NCI-H1105 treated with DMSO at 0.1 percent for 48 hours (cell line): ENCODE measurements around the gene PLEKHM2.
A peak's percentile ranks its signal among the peaks of the same experiment; 100 is the strongest.
"Not testable (repeated sequence)": the region's sequence is repeated elsewhere in the genome, so short reads cannot be mapped to it uniquely, and the experiment has no call there.

Experiments used
- DNase-seq: peaks from one replicate; lab custom pipeline; 2025; lab: John Stamatoyannopoulos, UW

Gene PLEKHM2

GRCh38 chr1:15684042-15684461, at the start of gene PLEKHM2:
Gene PLEKHM2 (plus strand): TSS chr1:15684320. CDS start chr1:15684559, 239 bp downstream.
- DNase-seq = peak; percentile 21

GRCh38 chr1:15636436-15636835, 47.7 kb upstream of the PLEKHM2 start:
- DNase-seq = no peak

- no peak for DNase-seq
Observed at GRCh38 chr1:15637826-15638225, 46.3 kb upstream of the PLEKHM2 start.

- no peak for DNase-seq
Observed at GRCh38 chr1:15639262-15639661, 44.9 kb upstream of the PLEKHM2 start.

GRCh38 chr1:15639931-15640330, 44.2 kb upstream of the PLEKHM2 start:
- no peak for DNase-seq

- no peak for DNase-seq
Observed at GRCh38 chr1:15640667-15641066, 43.5 kb upstream of the PLEKHM2 start.

GRCh38 chr1:15649937-15650336, 34.2 kb upstream of the PLEKHM2 start:
- DNase-seq = no peak

GRCh38 chr1:15650433-15650832, 33.7 kb upstream of the PLEKHM2 start:
- DNase-seq = no peak

- DNase-seq = not testable (repeated sequence)
Observed at GRCh38 chr1:15652130-15652529, 32.0 kb upstream of the PLEKHM2 start.

GRCh38 chr1:15654091-15654690, 29.9 kb upstream of the PLEKHM2 start:
- DNase-seq = no peak

GRCh38 chr1:15656464-15656863, 27.7 kb upstream of the PLEKHM2 start:
- no peak for DNase-seq

- no peak for DNase-seq
Observed at GRCh38 chr1:15657021-15657420, 27.1 kb upstream of the PLEKHM2 start.

GRCh38 chr1:15660151-15660550, 24.0 kb upstream of the PLEKHM2 start:
- no peak for DNase-seq

- no peak for DNase-seq
Observed at GRCh38 chr1:15662477-15662876, 21.6 kb upstream of the PLEKHM2 start.

GRCh38 chr1:15663925-15664324, 20.2 kb upstream of the PLEKHM2 start:
- DNase-seq = no peak

- no peak for DNase-seq
Observed at GRCh38 chr1:15667362-15667761, 16.8 kb upstream of the PLEKHM2 start.

- DNase-seq = no peak
Observed at GRCh38 chr1:15668089-15668754, 15.9 kb upstream of the PLEKHM2 start.

- DNase-seq = no peak
Observed at GRCh38 chr1:15669074-15669473, 15.0 kb upstream of the PLEKHM2 start.

- no peak for DNase-seq
Observed at GRCh38 chr1:15669864-15670263, 14.3 kb upstream of the PLEKHM2 start.

- DNase-seq = no peak
Observed at GRCh38 chr1:15671430-15671829, 12.7 kb upstream of the PLEKHM2 start.

- DNase-seq = no peak
Observed at GRCh38 chr1:15674386-15675159, 9.5 kb upstream of the PLEKHM2 start.

GRCh38 chr1:15676010-15676409, 8.1 kb upstream of the PLEKHM2 start:
- DNase-seq = no peak
